Stimulated activated naive CD8-positive, alpha-beta T cell treated with anti-CD3 and anti-CD28 coated beads, Interleukin-15, Interleukin-2, amounts not matched to agents 100 U/mL and 50 U/mL, for 24 hours (primary cell): Measurements from ENCODE around the gene SLC36A2.
A peak's percentile ranks its signal among the peaks of the same experiment; 100 is the strongest.

ENCODE experiments used
- ATAC-seq: fragments of 150-1000 bp; cut with Tn5 transposase; one replicate; pipeline ENCODE4 v1.10.0; 2021
- DNase-seq: peaks from one replicate; pipeline ENCODE4 v3.0.0; 2021

The SLC36A2 gene

DNA sequence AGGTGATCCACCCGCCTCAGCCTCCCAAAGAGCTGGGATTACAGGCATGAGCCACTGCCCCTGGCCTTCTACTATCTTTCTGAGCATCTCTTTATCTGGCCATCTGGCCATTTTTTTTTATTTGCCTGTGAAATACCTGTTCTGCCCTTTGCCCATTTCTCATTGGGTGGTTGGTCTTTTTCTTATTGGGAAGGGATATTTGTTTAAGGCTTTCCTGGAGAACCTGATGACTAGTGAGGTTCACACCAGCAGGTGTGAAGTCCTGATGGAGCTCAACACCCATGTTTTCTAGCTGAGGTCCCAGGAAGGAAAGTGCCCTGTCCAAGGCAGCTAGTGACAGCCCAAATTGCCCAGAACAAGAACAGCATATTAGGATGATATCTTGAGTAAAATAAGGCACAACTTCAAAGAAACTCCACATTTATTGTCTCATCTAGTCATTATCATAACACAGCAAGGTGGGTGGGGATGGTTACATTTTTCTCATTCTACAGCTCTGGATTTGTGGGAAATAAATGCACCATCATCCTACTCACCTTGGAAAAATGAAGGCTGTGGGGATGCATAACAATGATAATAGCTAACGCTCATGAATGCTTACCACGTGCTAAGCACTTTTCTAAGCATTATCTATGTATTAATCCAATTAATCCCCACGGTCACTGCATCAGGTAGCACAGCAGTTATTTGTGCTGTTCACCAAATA is 64.1 kb downstream of the SLC36A2 start:
- no peak for DNase-seq
- ATAC-seq, result no peak

DNA sequence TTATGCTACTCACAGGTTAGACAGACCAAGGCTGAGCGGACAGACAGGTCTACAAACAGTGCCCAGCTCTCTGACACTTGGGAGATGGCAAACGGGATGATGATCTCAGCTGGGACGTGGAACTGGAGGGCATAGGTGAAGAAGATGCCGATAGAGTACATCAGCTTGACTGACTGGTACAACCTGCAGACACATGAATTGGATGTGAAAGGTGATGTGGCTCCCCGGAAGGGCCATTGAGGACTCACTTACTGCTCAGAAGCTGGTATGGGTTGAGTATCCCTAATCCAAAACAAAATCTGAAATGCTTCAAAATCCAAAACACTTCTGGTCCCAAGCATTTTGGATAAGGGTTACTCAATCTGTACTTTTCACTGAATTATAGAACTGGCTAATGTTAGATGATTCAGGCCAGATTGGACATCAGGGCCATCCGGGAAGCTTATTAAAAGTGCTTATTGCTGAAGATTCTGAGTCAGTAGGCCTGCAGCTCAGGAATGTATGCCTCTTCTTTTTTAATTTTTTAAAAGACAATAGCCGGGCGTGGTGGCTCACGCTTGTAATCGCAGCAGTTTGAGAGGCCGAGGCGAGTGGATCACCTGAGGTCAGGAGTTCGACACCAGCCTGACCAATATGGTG is 66.2 kb downstream of the SLC36A2 start:
- ATAC-seq, result no peak
- no peak for DNase-seq

DNA sequence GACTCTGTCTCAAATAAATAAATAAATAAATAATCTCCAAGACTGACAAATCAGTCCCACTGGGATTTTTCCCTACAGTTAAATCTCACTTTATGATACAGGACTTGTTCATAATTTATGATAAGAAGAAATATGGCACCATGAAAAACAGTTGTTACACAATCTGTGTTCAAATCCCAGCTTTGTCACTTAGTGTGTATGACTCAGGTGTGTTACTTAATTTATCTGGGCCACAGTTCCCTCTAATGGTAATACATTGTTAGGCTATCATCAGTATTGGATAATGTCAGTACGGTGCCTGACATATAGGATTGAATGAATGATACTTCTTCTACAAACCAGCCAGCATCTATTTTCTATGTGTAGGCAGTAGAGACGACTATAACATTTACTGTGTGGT is 66.9 kb downstream of the SLC36A2 start:
- DNase-seq (no peak), ATAC-seq (no peak)

DNA sequence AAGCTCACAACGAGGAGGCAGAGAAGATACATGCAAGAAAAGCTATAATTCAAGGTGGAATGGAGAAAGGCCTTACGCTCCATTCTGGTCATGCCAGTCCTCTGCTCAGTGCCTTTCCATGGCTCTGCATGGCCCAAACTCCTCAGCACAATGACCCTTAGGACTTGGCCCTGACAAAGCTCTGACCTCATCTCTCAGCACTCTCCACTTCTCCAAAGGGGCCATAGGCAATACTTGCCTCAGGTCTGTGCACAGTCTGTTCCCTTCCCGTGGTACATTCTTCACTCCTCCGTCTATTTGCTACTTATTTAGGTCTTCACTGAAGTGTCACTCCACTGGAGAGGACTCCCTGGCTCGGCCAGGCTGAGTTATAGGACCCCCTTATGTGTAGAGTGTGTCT is 68.5 kb downstream of the SLC36A2 start:
- ATAC-seq (no peak), DNase-seq (no peak)

DNA sequence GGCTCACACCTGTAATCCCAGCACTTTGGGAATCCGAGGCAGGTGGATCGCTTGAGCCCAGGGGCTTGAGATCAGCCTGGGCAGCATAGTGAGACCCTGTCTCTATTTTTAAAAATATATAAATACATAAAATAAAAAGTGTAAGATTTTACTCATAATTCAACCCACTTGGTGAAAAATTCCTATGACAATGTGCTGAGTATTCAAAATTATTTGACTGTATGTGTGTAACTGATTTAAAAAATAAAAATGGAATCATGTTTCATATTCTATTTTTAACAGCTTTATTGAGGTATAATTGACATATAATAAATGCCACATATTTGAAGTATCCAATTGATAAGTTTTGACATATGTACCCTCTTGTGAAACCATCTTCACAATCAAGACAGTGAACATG is 71.6 kb downstream of the SLC36A2 start:
- DNase-seq (no peak), ATAC-seq (no peak)

DNA sequence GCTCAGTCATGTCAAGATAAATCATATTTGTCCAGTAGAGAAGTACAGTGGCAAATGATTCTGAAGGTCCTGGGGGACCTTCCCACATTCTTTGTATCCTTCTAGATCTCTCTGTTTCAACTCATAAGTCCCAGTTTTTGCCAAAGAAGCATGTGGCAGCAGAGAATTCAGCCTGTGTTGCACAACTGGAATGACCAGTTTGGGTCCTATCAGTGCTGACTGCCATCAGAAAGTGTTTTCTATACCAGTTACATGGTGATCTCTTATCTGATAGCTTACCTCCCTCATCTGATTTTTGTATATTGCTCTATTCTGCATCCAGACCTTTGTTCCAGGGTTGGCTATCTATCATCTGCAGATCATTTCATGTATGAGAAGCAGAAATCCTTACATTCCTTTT is 72.7 kb downstream of the SLC36A2 start:
- DNase-seq (no peak), ATAC-seq (no peak)

DNA sequence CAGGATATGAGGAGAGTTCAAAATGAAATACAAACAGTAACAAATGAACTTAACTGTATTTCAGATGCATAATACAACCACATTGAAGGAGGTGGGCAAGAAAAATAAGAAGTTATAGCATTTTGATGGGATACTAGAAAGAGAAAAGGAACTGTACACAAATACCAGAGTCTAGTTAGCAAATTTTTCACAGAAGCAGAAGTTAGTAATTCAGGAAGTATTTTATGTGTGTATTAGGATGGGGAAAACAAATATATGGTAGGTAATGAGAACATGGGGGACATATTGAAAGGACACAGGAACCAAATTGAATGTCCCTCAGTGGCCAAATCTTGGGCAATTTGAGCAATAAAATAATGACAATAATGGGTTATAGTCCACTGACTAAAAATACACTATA is 76.0 kb downstream of the SLC36A2 start:
- no peak for ATAC-seq
- DNase-seq, result no peak

DNA sequence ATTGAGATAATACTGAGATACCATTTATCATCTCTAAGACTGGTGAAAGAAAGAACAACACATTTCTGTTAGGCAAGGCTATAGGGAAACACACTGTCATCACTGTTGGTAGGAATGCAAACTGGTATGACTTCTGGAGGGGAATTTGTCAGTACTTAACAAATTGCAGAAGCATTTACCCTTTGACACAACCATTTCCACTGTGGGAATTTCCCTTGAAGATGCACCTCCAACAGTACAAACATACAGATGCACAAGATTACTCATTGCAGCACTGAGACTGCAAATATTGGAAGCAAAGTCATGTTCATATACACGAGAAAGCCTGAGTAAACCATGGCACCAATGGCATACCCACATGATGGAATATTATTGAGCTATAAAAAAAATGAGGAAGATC is 76.8 kb downstream of the SLC36A2 start:
- no peak for DNase-seq
- peak; percentile 94 for ATAC-seq

DNA sequence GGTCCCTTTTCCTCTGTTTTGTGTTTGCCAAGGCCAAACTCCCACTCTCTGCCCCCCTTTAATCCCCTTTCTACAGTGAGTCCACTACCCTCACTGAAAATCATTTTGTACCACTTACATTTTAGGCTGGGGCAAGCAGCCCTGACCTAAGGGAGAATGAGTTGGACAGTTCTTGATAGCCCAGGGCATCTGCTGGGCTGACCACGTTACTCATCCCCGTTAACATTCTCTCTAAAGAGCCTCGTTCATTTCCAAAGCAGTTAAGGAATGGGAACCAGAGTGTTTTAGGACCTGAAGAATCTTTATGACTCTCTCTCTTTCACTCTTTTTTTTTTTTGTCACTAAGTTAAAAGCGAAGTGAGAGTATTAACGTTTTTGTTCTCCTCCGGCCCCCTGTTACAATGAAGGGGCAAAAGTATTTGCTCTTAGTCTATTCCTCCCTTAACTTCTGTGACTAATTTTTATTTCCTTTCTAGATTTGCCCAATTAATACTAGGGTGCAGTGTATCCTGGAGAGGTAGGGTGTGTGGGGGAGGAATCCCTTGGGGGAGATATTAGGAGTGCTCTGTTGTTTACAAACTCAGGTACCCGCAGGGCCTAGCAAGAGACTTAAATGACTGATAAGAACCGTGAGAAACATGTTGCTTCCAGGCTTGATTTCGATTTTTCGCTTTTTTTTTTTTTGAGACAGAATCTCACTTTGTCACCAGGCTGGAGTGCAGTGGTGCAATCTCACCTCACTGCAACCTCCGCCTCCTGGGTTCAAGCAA is 79.7 kb downstream of the SLC36A2 start:
- ATAC-seq (no peak), DNase-seq (no peak)
